D721Med (cell line): ENCODE data around the gene PKP2.
"Not testable (repeated sequence)": the region's sequence is repeated elsewhere in the genome, so short reads cannot be mapped to it uniquely, and the experiment has no call there.

Experiments
- DNase-seq: peaks from one replicate; pipeline ENCODE4 v3.0.0; 2011; ENCODE audit warnings: low spot score; ENCODE audit not compliant: insufficient read length
- FAIRE-seq: peaks from 2 replicates; lab custom pipeline; 2011; peaks lifted over from hg19 to GRCh38; lab: Jason Lieb, UNC
- TF ChIP-seq, protein P1 (sequence below): IDR thresholded peaks from 2 replicates; pipeline ENCODE4 v1.5.1; 2012; ENCODE audit warnings: mild to moderate bottlenecking, control low read depth; ENCODE audit not compliant: insufficient read depth; ENCODE audit errors: missing control alignments

Gene PKP2

DNA sequence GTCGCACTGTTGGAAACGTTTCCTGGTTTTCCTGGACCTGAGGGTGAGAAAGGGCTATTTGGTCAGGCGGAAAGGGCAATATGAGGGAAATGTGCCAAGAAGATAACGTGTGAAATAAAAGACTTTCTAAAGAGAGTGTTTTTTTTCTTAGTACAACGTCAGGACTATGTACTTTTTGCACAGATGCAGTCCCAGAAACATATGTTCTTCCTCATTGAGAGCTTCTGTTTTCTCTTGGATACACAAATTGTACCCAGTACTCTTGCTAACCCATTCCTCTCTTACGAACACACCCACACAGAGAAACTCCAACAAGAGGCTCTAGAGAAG, 669 bp upstream of the PKP2 start:
- FAIRE-seq = no peak
- TF ChIP-seq, protein P1, sequence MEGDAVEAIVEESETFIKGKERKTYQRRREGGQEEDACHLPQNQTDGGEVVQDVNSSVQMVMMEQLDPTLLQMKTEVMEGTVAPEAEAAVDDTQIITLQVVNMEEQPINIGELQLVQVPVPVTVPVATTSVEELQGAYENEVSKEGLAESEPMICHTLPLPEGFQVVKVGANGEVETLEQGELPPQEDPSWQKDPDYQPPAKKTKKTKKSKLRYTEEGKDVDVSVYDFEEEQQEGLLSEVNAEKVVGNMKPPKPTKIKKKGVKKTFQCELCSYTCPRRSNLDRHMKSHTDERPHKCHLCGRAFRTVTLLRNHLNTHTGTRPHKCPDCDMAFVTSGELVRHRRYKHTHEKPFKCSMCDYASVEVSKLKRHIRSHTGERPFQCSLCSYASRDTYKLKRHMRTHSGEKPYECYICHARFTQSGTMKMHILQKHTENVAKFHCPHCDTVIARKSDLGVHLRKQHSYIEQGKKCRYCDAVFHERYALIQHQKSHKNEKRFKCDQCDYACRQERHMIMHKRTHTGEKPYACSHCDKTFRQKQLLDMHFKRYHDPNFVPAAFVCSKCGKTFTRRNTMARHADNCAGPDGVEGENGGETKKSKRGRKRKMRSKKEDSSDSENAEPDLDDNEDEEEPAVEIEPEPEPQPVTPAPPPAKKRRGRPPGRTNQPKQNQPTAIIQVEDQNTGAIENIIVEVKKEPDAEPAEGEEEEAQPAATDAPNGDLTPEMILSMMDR = no peak
- no peak for DNase-seq

DNA sequence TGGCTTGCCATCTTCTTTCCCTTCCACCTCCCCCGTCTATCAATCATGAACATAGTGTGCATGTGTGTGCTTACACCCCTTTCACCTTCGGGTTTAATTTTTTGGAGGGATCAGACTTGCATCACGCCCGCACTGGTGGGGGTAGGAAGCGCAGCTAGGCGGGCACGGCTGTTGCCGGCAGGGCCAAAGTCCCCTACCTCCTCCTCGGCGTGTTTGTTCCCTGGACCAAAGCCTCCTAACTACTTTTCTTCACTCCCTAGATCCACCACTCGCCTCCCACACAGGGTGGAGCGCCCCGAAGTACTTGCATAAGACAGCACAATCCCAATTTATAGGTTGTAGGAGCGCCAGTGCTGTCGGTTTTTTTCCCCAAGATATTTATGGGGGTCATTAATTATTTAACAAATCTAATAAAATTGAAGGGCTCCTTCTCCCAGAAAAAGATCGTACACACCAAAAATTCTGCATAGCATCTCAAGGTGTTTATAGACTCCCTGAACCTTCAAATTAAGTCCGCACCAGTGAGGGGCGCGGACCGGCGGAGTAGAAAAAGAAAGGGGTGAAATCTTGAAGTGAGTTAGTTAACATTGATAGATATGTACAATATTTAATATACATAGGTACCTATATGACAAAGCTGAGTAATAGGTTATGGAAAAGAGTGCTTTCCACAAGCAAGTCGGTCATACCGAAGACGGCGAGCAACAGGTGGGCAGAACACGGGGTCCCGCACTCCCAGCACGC, 717 bp downstream of the PKP2 start:
- TF ChIP-seq, protein P1 = no peak
- DNase-seq = no peak
- FAIRE-seq = no peak

DNA sequence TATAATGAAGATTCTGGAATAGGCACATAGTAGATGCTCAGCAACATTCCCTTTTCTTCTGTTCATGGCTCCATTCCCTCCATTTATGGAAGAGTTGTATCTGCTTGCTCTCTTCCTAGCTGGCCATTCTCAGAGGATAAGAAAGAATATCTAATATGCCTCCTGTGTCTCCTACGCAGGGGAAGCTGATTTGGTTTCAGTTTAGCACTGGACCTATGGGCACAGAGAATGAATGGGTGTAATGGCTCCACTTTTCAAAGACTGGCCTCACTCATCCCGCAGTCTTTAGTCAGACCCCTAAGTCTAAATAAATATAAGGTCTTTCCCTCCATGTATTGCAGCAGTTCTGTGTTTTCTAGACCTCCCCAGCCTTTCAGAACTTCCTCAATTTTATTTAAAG, 2.0 kb downstream of the PKP2 start:
- DNase-seq = no peak

DNA sequence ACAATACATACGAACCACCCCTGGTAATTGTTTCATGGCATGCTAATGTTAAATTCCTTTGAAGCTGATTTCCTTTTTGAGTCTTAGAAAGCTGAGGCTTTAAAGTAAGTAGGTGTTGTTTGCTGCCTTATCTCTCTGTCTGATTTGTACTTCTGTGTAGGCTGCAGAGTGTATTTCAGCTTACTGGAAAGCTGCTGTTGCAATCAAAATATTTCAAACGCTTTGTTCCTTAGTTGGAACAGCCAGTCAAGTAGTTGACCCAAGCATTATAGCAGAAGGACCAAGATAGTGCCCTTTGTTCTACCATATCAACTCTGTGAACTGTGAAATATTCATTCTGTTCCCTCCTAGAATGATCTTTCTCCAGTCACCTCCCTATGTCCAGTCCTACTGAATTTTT, 3.1 kb downstream of the PKP2 start:
- no peak for FAIRE-seq
- no peak for DNase-seq
- TF ChIP-seq, protein P1 = no peak

More for the DNA sequence above, 2.0 kb downstream of the PKP2 start:
- TF ChIP-seq, protein P1 = no peak
- no peak for FAIRE-seq

DNA sequence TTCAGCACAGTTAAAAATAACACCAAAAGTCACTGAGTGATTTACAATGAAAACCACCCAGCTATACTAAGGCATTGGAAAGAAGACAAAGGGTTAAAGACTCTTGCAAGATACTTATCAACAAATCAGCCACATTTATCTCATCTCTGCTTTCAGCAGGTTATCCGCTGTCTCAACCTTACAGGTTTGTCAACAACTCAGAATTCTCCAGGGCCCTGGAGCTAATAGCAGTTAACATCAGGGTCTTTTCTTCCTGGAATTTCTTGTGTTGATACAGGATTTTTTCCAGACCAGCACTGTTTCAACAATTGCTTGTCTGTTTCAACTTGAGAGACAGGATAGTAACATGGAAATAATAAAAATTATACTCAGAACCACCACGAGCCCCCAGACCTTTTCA, 3.5 kb downstream of the PKP2 start:
- DNase-seq = no peak
- TF ChIP-seq, protein P1 = no peak
- FAIRE-seq = no peak

DNA sequence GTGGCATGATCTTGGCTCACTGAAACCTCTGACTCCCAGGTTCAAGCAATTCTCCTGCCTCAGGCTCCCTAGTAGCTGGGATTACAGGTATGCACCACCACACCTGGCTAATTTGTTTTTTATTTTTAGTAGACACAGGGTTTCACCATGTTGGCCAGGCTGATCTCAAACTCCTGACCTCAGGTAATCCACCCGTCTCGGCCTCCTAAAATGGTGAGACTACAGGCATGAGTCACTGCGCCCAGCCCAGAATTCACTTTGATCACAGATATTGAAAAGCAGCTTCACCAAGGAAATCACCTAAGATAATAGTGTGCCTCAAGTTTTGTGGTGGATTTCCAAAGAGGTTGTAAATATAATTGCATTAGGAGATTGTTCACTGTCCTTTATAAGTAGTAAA, 4.2 kb downstream of the PKP2 start:
- DNase-seq, FAIRE-seq: not testable (repeated sequence)

DNA sequence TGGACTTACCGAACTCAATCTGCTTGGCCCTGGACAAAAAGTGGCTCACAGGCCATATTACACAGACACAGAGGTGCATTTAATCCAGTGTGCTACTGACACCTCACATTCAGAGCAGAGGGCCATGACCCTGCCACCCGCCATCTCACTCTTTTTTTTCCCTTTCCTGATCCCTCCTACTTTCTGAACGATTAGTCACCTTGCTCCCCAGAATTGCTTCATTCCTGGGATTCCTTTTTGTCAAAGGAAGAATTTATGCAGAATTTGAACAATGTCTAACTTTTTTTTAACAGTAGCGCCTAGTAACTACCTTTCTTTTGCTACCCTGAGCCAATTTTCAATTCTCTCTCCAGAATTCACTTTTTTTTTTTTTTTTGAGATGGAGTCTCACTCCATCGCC, 4.6 kb downstream of the PKP2 start:
- FAIRE-seq (no peak), DNase-seq (no peak)
- TF ChIP-seq, protein P1 = no peak
